Limb (tissue), 2 donors: ENCODE measurements around the gene NFX1.
A peak's percentile ranks its signal among the peaks of the same experiment; 100 is the strongest.
"Not testable (repeated sequence)": the region's sequence is repeated elsewhere in the genome, so short reads cannot be mapped to it uniquely, and the experiment has no call there.

Source experiments
- DNase-seq, 2 donors: peaks; one replicate each; pipeline ENCODE4 v3.0.0-alpha.2; 2016; ENCODE audit errors: extremely low spot score in 2 of 2

Gene NFX1

GRCh38 chr9:33386998-33387397, 96.7 kb downstream of the NFX1 start:
- DNase-seq = not testable (repeated sequence)

- no peak for DNase-seq
Measured at GRCh38 chr9:33388110-33388994, 98.0 kb downstream of the NFX1 start.

- peak; percentile 65 to 74 for DNase-seq
Measured at GRCh38 chr9:33391111-33391771, 100.9 kb downstream of the NFX1 start.

GRCh38 chr9:33392591-33393021, 102.3 kb downstream of the NFX1 start:
- not testable (repeated sequence) for DNase-seq

GRCh38 chr9:33393581-33393980, 103.3 kb downstream of the NFX1 start:
- no peak for DNase-seq

GRCh38 chr9:33393986-33394385, 103.7 kb downstream of the NFX1 start:
- not testable (repeated sequence) for DNase-seq

- not testable (repeated sequence) for DNase-seq
Measured at GRCh38 chr9:33395159-33395879, 105.0 kb downstream of the NFX1 start.

GRCh38 chr9:33397801-33398200, 107.5 kb downstream of the NFX1 start:
- DNase-seq = not testable (repeated sequence)

- DNase-seq = not testable (repeated sequence)
Measured at GRCh38 chr9:33399047-33399446, 108.7 kb downstream of the NFX1 start.

- DNase-seq = not testable (repeated sequence)
Measured at GRCh38 chr9:33401809-33402208, 111.5 kb downstream of the NFX1 start.

- DNase-seq = not testable (repeated sequence)
Measured at GRCh38 chr9:33402371-33402770, 112.1 kb downstream of the NFX1 start, which contains the start of gene AQP7. TSS of gene AQP7 (minus strand) at chr9:33402568. CDS start at chr9:33401262, 1,306 bp downstream.

GRCh38 chr9:33403941-33404787, 113.8 kb downstream of the NFX1 start:
- DNase-seq = no peak

- DNase-seq = no peak
Measured at GRCh38 chr9:33404788-33405362, 114.6 kb downstream of the NFX1 start.

GRCh38 chr9:33407061-33407460, 116.7 kb downstream of the NFX1 start:
- DNase-seq = no peak

GRCh38 chr9:33408087-33408486, 117.8 kb downstream of the NFX1 start:
- DNase-seq = no peak

- DNase-seq = no peak
Measured at GRCh38 chr9:33414268-33414667, 124.0 kb downstream of the NFX1 start.

- DNase-seq = no peak
Measured at GRCh38 chr9:33414889-33415500, 124.7 kb downstream of the NFX1 start.

GRCh38 chr9:33415501-33416038, 125.3 kb downstream of the NFX1 start:
- DNase-seq = peak in 1 of 2 donors; percentile 64

- DNase-seq = no peak
Measured at GRCh38 chr9:33416996-33417395, 126.7 kb downstream of the NFX1 start.

GRCh38 chr9:33418090-33418489, 127.8 kb downstream of the NFX1 start:
- no peak for DNase-seq
